Kidney epithelial cell (primary cell): ENCODE data around the gene AKT1. TPM values are rescaled to one million over a fixed set of nuclear protein-coding genes. Genes with fewer than 3 reads are reported as not detected.
"Not testable (repeated sequence)": the region's sequence is repeated elsewhere in the genome, so short reads cannot be mapped to it uniquely, and the experiment has no call there.

Experiments
- DNase-seq: peaks from one replicate; pipeline ENCODE4 v3.0.0-alpha.2; 2010; ENCODE audit warnings: low read depth
- H3K27me3 ChIP-seq: 2 replicates; pipeline ENCODE4 v1.6.0; 2011; ENCODE audit warnings: low read length; ENCODE audit not compliant: control insufficient read depth, insufficient read depth
- H3K36me3 ChIP-seq: 2 replicates; pipeline ENCODE4 v1.5.1; 2011; ENCODE audit warnings: low read length; ENCODE audit not compliant: control insufficient read depth, insufficient read depth
- H3K4me3 ChIP-seq: 2 replicates; pipeline ENCODE4 v1.5.1; 2011; ENCODE audit warnings: low read depth, mild to moderate bottlenecking, control low read depth, low read length
- total RNA-seq: library from RNA; depleted of rRNA; stranded (reverse); fragments of >200 nt; gene quantifications from 2 replicates; pipeline ENCODE4 v1.2.3, GENCODE V29; 2015
- TF ChIP-seq, protein P1 (sequence below): IDR thresholded peaks from 2 replicates; pipeline ENCODE4 v1.5.1; 2011; ENCODE audit warnings: mild to moderate bottlenecking, moderate library complexity, low read length, control low read depth, inconsistent platforms; ENCODE audit not compliant: insufficient read depth, poor library complexity, severe bottlenecking

Gene AKT1
- total RNA-seq, 1 donor from 2014 or later, result 144 TPM

DNA sequence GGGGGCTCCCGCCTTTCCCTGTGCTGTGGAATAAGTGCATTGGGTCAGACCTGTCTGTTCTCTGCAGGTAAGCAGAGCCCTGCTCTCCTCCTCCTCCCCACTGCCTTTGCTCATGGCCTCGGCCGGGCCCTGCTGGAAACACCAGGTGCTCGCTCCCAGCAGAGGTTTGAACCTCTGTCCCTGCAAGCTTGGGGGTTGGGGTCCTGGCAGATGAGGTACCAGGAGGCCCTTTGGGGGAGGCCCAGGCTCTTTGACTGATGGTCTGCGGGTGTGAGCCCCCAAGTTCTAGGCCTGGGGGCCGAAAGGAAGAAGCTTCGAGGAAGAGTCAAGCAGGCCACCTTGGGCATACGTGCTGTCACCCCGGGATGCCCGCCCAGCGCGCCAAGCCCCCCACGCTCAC lies 47.5 kb upstream of the AKT1 start:
- H3K27me3 ChIP-seq, result peaks cover 33% of the 10 kb centered on the region
- DNase-seq, result no peak
- TF ChIP-seq, protein P1, sequence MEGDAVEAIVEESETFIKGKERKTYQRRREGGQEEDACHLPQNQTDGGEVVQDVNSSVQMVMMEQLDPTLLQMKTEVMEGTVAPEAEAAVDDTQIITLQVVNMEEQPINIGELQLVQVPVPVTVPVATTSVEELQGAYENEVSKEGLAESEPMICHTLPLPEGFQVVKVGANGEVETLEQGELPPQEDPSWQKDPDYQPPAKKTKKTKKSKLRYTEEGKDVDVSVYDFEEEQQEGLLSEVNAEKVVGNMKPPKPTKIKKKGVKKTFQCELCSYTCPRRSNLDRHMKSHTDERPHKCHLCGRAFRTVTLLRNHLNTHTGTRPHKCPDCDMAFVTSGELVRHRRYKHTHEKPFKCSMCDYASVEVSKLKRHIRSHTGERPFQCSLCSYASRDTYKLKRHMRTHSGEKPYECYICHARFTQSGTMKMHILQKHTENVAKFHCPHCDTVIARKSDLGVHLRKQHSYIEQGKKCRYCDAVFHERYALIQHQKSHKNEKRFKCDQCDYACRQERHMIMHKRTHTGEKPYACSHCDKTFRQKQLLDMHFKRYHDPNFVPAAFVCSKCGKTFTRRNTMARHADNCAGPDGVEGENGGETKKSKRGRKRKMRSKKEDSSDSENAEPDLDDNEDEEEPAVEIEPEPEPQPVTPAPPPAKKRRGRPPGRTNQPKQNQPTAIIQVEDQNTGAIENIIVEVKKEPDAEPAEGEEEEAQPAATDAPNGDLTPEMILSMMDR, result no peak

DNA sequence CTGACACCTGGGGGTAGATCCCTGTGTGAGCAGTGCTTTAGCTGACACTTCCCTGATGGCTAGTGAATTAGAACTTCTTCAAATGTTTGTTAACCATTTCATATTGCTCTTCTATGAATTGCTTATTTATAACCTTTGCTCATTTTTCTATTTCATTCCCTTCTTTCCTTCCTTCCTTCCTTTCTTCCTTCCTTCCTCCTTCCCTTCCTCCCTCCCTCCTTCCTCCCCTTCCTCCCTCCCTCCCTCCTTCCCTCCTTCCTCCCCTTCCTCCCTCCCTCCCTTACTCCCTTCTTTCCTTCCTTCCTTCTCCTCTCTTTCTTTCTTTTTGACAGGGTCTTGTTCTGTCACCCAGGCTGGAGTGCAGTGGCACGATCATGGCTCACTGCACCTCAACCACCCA lies 46.2 kb upstream of the AKT1 start:
- TF ChIP-seq, protein P1, result no peak
- H3K27me3 ChIP-seq, result peaks cover 33% of the 10 kb centered on the region
- H3K36me3 ChIP-seq, result no peaks in the 10 kb centered on the region

More for the DNA sequence above, 47.5 kb upstream of the AKT1 start:
- Histone ChIP-seq H3K36me3 (no peaks in the 10 kb centered on the region), H3K4me3 (no peak overlapping the region)

DNA sequence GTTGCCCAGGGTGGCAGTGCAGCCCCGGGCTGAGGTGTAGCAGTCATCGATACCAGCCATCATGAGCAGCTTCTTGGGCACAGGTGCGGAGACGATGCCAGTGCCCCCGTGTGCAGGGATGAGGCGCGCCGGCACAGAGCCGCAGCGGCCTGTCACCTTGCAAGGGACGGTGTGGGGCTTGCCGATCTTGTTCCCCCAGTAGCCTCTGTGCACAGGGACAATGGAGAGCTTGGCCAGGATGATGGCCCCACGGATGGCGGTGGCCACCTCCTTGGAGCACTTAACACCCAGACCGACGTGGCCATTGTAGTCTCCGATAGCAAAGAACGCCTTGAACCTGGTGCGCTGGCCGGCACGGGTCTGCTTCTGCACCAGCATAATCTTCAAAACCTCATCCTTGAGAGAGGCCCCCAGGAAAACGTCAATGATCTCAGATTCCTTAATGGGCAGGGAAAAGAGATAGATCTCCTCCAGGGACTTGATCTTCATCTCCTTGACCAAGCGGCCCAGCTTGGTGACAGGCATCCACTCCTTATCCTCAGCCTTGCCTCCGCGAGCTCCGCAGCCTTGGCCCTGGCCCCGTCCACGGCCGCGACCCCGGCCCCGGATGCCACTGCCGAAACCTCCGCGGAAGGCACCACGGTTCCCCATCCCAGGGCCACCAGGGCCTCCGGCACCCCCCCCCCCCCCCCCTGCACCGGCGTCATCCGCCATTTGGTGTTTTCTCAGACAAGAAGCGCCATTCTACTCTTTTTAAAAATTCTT lies 40.8 kb upstream of the AKT1 start:
- not testable (repeated sequence) for H3K4me3 ChIP-seq, DNase-seq, H3K36me3 ChIP-seq, H3K27me3 ChIP-seq

More for the DNA sequence above, 46.2 kb upstream of the AKT1 start:
- no peak overlapping the region for H3K4me3 ChIP-seq
- DNase-seq, result no peak

DNA sequence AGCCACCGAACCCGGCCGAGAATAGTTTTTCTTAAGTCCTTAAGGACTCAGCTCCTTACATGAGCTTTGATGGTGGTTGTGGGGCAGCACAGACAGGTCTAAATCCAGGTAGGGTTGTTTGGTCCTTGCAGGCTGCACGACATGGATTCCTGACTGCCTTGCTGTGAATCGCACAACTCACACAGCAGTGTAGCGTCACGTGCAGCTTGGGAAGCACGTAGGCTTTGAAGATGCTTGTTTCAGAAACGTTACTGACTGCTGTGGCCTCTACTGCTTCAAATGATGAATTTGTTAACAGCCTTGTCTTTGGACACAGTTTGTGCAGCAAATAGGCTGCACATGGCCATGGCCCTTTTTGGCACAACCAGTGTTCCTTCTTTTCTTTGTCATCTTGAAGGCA lies 35.2 kb upstream of the AKT1 start:
- DNase-seq, result no peak
- H3K36me3 ChIP-seq, result no peaks in the 10 kb centered on the region
- H3K27me3 ChIP-seq, result no peaks in the 10 kb centered on the region
- no peak overlapping the region for H3K4me3 ChIP-seq
- TF ChIP-seq, protein P1, result no peak

DNA sequence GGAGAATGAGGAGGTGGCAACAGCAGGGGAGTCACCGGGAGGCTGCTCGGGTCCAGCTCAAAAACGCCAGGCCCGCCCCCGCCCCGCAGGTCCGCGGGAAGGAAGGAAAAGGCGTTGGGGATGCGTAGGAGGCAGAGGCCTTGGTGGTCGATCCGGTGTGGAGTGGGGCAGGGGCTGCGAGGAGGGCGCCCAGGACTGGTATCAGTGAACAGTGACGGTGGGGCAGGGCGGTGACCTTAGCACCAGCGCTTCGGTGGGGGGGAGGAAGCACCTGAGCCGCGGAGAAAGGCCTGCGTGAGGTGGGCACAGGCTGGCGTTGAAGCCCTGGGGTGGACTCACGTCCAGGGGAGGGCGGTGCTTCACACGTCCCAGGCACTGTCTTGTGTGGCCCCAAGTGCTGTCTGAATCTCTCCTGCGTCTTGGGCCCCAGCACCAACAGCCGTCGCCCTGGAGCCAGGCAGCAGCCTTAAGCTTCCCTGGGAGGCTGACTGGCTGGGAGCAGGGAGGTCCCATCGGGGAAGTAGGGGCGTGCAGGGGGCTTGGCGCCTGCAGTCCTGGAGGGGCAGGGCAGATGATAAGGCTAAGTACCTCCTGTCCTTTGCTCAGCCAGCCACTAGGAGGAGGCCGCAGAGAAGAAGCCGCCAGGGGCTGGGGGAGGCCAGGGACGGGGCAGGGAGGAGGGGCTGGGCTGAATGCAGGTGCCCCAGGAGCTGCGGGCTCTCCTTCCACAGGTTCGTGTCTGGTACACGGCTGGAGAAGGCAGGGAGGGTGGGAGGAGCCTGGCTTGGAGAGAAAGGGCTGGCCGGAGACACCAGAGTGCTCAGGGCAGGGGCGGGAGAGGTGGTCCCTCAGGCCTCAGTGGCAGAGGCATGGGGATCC lies 31.9 kb upstream of the AKT1 start:
- no peak for DNase-seq
- H3K4me3 ChIP-seq, result peak overlapping the region; percentile 36
- no peaks in the 10 kb centered on the region for H3K27me3 ChIP-seq
- H3K36me3 ChIP-seq, result no peaks in the 10 kb centered on the region
- TF ChIP-seq, protein P1, result peak; percentile 68

DNA sequence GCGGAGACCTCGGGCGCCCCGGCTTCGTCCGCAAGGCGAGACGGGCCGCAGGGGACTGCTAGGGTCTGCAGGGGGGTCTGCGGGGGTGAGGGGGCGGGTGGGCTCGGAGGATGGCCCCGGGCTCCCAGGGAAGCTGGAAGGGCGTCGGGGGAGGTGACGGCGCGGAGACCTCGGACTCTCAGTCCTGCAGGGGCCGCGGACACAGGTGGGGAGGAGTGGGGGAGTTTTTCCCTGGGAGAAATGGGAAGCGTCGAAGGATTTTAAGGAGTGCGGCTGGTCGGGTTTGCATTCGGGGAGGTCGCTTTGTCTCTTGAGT lies 31.3 kb upstream of the AKT1 start:
- Histone ChIP-seq H3K27me3 (no peaks in the 10 kb centered on the region), H3K4me3 (peak overlapping the region; percentile 36), H3K36me3 (no peaks in the 10 kb centered on the region)
- TF ChIP-seq, protein P1, result no peak
- DNase-seq, result no peak
